ENCODE data around the gene RIPPLY2.

Gene RIPPLY2

GRCh38 chr6:83873869-83874268, 20.7 kb downstream of the RIPPLY2 start:
- no peaks in the 10 kb centered on the region for H3K27me3 ChIP-seq (ENCODE audit: control insufficient read depth, insufficient read depth, low read length)
- H3K27ac ChIP-seq (ENCODE audit: low read length), result no peak overlapping the region
- H3K4me3 ChIP-seq (ENCODE audit: low read length), result no peak overlapping the region
- H3K4me1 ChIP-seq (ENCODE audit: control insufficient read depth, insufficient read depth, low read length), result no peaks in the 10 kb centered on the region
- no peaks in the 10 kb centered on the region for H3K9me3 ChIP-seq (ENCODE audit: control insufficient read depth, insufficient read depth, low read length)
- DNase-seq (ENCODE audit: low read depth, low spot score), result no peak
- no peaks in the 10 kb centered on the region for H3K36me3 ChIP-seq (ENCODE audit: control insufficient read depth, insufficient read depth, low read length)

DNA sequence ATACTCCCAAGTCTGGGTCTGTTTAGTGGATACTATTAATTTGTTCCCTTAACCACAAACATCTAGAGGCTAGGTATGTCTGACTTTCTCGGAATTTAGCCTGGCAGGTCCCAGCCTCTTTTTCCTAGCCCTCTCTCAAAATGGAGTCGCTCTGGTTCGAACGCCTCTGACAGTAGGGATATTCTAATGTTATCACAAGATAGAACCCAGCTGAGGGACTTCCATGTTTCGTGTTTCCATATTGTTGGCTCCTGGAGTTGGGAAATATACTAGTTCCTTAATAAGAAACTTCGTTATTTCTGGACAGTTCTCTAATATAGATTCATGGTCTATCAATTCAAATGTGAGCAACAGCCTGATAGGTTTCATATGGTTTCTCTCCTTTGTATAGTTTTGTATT, 22.7 kb downstream of the RIPPLY2 start:
- H3K27me3 ChIP-seq (ENCODE audit: control insufficient read depth, insufficient read depth, low read length), result no peaks in the 10 kb centered on the region
- H3K4me1 ChIP-seq (ENCODE audit: control insufficient read depth, insufficient read depth, low read length), result no peaks in the 10 kb centered on the region
- no peak for DNase-seq (ENCODE audit: low read depth, low spot score)
- H3K27ac ChIP-seq (ENCODE audit: low read length), result no peak overlapping the region
- H3K4me3 ChIP-seq (ENCODE audit: low read length), result no peak overlapping the region
- no CpG with 5 or more reads among the region's 6 CpGs for WGBS (ENCODE audit: insufficient coverage, insufficient read length)
- no peaks in the 10 kb centered on the region for H3K9me3 ChIP-seq (ENCODE audit: control insufficient read depth, insufficient read depth, low read length)
- no peaks in the 10 kb centered on the region for H3K36me3 ChIP-seq (ENCODE audit: control insufficient read depth, insufficient read depth, low read length)

GRCh38 chr6:83878902-83879644, 25.9 kb downstream of the RIPPLY2 start:
- WGBS (ENCODE audit: insufficient coverage, insufficient read length), result no CpG with 5 or more reads among the region's 4 CpGs
- no peaks in the 10 kb centered on the region for H3K27me3 ChIP-seq (ENCODE audit: control insufficient read depth, insufficient read depth, low read length)

GRCh38 chr6:83879746-83880145, 26.6 kb downstream of the RIPPLY2 start:
- no peaks in the 10 kb centered on the region for H3K9me3 ChIP-seq (ENCODE audit: control insufficient read depth, insufficient read depth, low read length)
- no peak overlapping the region for H3K27ac ChIP-seq (ENCODE audit: low read length)
- no peak overlapping the region for H3K4me3 ChIP-seq (ENCODE audit: low read length)
- H3K36me3 ChIP-seq (ENCODE audit: control insufficient read depth, insufficient read depth, low read length), result no peaks in the 10 kb centered on the region
- no peak for DNase-seq (ENCODE audit: low read depth, low spot score)
- no peaks in the 10 kb centered on the region for H3K4me1 ChIP-seq (ENCODE audit: control insufficient read depth, insufficient read depth, low read length)
- H3K27me3 ChIP-seq (ENCODE audit: control insufficient read depth, insufficient read depth, low read length), result no peaks in the 10 kb centered on the region
- WGBS (ENCODE audit: insufficient coverage, insufficient read length), result no CpG with 5 or more reads among the region's 4 CpGs

More at GRCh38 chr6:83878902-83879644, 25.9 kb downstream of the RIPPLY2 start:
- H3K4me3 ChIP-seq (ENCODE audit: low read length), result no peak overlapping the region
- no peaks in the 10 kb centered on the region for H3K4me1 ChIP-seq (ENCODE audit: control insufficient read depth, insufficient read depth, low read length)
- no peak for DNase-seq (ENCODE audit: low read depth, low spot score)
- H3K36me3 ChIP-seq (ENCODE audit: control insufficient read depth, insufficient read depth, low read length), result no peaks in the 10 kb centered on the region
- H3K9me3 ChIP-seq (ENCODE audit: control insufficient read depth, insufficient read depth, low read length), result no peaks in the 10 kb centered on the region
- H3K27ac ChIP-seq (ENCODE audit: low read length), result no peak overlapping the region

DNA sequence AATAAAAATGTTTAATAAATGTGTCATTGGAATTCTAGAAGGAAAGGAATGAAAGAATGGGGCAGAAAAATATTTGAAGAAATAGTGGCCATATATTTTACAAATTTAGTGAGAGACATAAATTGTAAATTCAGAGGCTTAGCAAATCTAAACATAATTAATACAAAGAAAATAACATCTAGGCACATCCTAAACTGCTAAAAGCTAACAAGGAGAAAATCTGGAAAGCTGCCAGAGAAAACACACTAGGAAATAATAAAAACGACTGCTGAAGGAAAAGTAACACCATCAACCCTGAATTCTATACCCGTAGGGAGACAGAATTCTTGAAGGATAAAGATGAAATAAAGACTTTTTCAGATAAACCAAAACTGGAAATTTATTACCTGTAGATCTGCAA, 30.1 kb downstream of the RIPPLY2 start:
- Histone ChIP-seq H3K27ac (ENCODE audit: low read length) (no peak overlapping the region), H3K27me3 (ENCODE audit: control insufficient read depth, insufficient read depth, low read length) (no peaks in the 10 kb centered on the region), H3K36me3 (ENCODE audit: control insufficient read depth, insufficient read depth, low read length) (no peaks in the 10 kb centered on the region), H3K4me1 (ENCODE audit: control insufficient read depth, insufficient read depth, low read length) (no peaks in the 10 kb centered on the region), H3K4me3 (ENCODE audit: low read length) (no peak overlapping the region), H3K9me3 (ENCODE audit: control insufficient read depth, insufficient read depth, low read length) (no peaks in the 10 kb centered on the region)
- no peak for DNase-seq (ENCODE audit: low read depth, low spot score)
- WGBS (ENCODE audit: insufficient coverage, insufficient read length), result no CpG with 5 or more reads among the region's 2 CpGs

DNA sequence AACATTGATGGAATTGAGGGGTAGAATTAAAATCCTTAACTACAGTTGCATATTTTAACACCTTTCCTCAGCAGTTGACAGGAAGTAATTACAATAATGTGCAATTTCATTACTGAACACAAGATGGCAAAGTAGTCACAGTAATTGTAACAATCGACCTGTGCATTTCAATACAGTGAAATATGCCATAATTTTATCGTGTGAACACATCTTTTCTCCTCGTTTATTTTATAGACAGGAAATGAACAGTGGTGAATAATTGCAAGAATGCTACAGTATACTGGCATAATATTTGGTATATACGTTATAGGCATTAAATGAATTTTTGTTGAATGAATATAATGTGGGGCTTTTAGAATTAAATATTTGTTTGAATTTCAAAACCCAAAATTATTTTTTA, 31.4 kb downstream of the RIPPLY2 start:
- Histone ChIP-seq H3K27me3 (ENCODE audit: control insufficient read depth, insufficient read depth, low read length) (no peaks in the 10 kb centered on the region), H3K9me3 (ENCODE audit: control insufficient read depth, insufficient read depth, low read length) (no peaks in the 10 kb centered on the region), H3K4me1 (ENCODE audit: control insufficient read depth, insufficient read depth, low read length) (no peaks in the 10 kb centered on the region), H3K4me3 (ENCODE audit: low read length) (no peak overlapping the region), H3K27ac (ENCODE audit: low read length) (no peak overlapping the region), H3K36me3 (ENCODE audit: control insufficient read depth, insufficient read depth, low read length) (no peaks in the 10 kb centered on the region)
- WGBS (ENCODE audit: insufficient coverage, insufficient read length), result 100% methylated on average over 1 of the region's 4 CpGs
- no peak for DNase-seq (ENCODE audit: low read depth, low spot score)

- Histone ChIP-seq H3K36me3 (ENCODE audit: control insufficient read depth, insufficient read depth, low read length) (no peaks in the 10 kb centered on the region), H3K4me1 (ENCODE audit: control insufficient read depth, insufficient read depth, low read length) (no peaks in the 10 kb centered on the region), H3K27ac (ENCODE audit: low read length) (no peak overlapping the region), H3K27me3 (ENCODE audit: control insufficient read depth, insufficient read depth, low read length) (no peaks in the 10 kb centered on the region), H3K4me3 (ENCODE audit: low read length) (no peak overlapping the region), H3K9me3 (ENCODE audit: control insufficient read depth, insufficient read depth, low read length) (no peaks in the 10 kb centered on the region)
- WGBS (ENCODE audit: insufficient coverage, insufficient read length), result no CpG with 5 or more reads among the region's 2 CpGs
- DNase-seq (ENCODE audit: low read depth, low spot score), result no peak
These were observed 32.8 kb downstream of the RIPPLY2 start for GRCh38 chr6:83885984-83886383.

DNA sequence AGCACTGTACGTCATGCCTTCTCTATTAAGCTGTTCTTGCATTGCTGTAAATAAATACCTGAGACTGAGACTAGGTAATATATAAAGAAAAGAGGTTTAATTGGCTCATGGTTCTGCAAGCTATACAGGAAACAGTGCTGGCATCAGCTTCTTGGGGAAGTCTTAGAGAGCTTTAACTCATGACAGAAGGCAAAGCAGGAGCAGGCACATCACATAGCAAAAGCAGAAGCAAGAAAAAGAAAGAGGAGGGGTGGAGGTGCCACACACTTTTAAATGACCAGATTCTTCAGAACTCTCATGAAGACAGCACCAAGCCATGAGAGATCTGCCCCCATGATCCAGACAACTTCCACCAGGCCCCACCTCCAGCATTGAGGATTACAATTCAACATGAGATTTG, 36.5 kb downstream of the RIPPLY2 start:
- Histone ChIP-seq H3K9me3 (ENCODE audit: control insufficient read depth, insufficient read depth, low read length) (no peaks in the 10 kb centered on the region), H3K36me3 (ENCODE audit: control insufficient read depth, insufficient read depth, low read length) (no peaks in the 10 kb centered on the region)

GRCh38 chr6:83890520-83890919, 37.4 kb downstream of the RIPPLY2 start:
- Histone ChIP-seq H3K4me1 (ENCODE audit: control insufficient read depth, insufficient read depth, low read length) (no peaks in the 10 kb centered on the region), H3K27ac (ENCODE audit: low read length) (no peak overlapping the region), H3K36me3 (ENCODE audit: control insufficient read depth, insufficient read depth, low read length) (no peaks in the 10 kb centered on the region), H3K9me3 (ENCODE audit: control insufficient read depth, insufficient read depth, low read length) (no peaks in the 10 kb centered on the region), H3K27me3 (ENCODE audit: control insufficient read depth, insufficient read depth, low read length) (no peaks in the 10 kb centered on the region), H3K4me3 (ENCODE audit: low read length) (no peak overlapping the region)
- no peak for DNase-seq (ENCODE audit: low read depth, low spot score)
- no CpG with 5 or more reads among the region's 4 CpGs for WGBS (ENCODE audit: insufficient coverage, insufficient read length)

More for the DNA sequence above, 36.5 kb downstream of the RIPPLY2 start:
- H3K4me3 ChIP-seq (ENCODE audit: low read length), result no peak overlapping the region
- H3K27ac ChIP-seq (ENCODE audit: low read length), result no peak overlapping the region
- no peaks in the 10 kb centered on the region for H3K4me1 ChIP-seq (ENCODE audit: control insufficient read depth, insufficient read depth, low read length)
- H3K27me3 ChIP-seq (ENCODE audit: control insufficient read depth, insufficient read depth, low read length), result no peaks in the 10 kb centered on the region
- no CpG with 5 or more reads among the region's 1 CpG for WGBS (ENCODE audit: insufficient coverage, insufficient read length)
- DNase-seq (ENCODE audit: low read depth, low spot score), result no peak

DNA sequence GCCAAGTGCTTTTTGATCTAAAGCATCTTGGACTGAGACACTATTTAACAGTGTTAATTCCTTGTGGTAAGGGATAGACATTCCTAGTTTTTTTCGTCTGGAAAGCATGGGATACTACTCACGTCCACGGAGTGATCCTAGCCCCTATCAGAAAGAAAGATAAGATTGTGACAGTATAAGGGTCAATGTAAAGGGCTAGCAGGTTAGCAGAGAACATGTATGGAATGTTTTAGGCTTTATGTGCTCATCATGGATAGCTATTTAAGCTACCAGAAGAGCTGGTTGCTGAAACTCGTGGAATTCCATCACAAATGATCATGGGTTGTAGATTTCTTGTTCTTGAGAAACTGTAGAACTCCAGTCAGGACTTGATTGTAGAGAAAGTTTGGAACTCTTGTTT, 38.4 kb downstream of the RIPPLY2 start:
- no peak for DNase-seq (ENCODE audit: low read depth, low spot score)
- Histone ChIP-seq H3K9me3 (ENCODE audit: control insufficient read depth, insufficient read depth, low read length) (no peaks in the 10 kb centered on the region), H3K4me3 (ENCODE audit: low read length) (no peak overlapping the region), H3K36me3 (ENCODE audit: control insufficient read depth, insufficient read depth, low read length) (no peaks in the 10 kb centered on the region), H3K27ac (ENCODE audit: low read length) (no peak overlapping the region), H3K27me3 (ENCODE audit: control insufficient read depth, insufficient read depth, low read length) (no peaks in the 10 kb centered on the region), H3K4me1 (ENCODE audit: control insufficient read depth, insufficient read depth, low read length) (no peaks in the 10 kb centered on the region)
- no CpG with 5 or more reads among the region's 4 CpGs for WGBS (ENCODE audit: insufficient coverage, insufficient read length)

- H3K9me3 ChIP-seq (ENCODE audit: control insufficient read depth, insufficient read depth, low read length), result no peaks in the 10 kb centered on the region
- no peak overlapping the region for H3K27ac ChIP-seq (ENCODE audit: low read length)
- H3K4me1 ChIP-seq (ENCODE audit: control insufficient read depth, insufficient read depth, low read length), result no peaks in the 10 kb centered on the region
- no peaks in the 10 kb centered on the region for H3K36me3 ChIP-seq (ENCODE audit: control insufficient read depth, insufficient read depth, low read length)
- H3K27me3 ChIP-seq (ENCODE audit: control insufficient read depth, insufficient read depth, low read length), result no peaks in the 10 kb centered on the region
- no peak overlapping the region for H3K4me3 ChIP-seq (ENCODE audit: low read length)
- no CpG with 5 or more reads among the region's 1 CpG for WGBS (ENCODE audit: insufficient coverage, insufficient read length)
- no peak for DNase-seq (ENCODE audit: low read depth, low spot score)
These were observed 39.9 kb downstream of the RIPPLY2 start for GRCh38 chr6:83893024-83893423.
